ENCODE data around the gene HES6. TPM values are rescaled to one million over a fixed set of nuclear protein-coding genes. Genes with fewer than 3 reads are reported as not detected.

Gene HES6
- total and polyA plus RNA-seq, 2 experiments from 2014 or later: 17.8 to 23.0 TPM

DNA sequence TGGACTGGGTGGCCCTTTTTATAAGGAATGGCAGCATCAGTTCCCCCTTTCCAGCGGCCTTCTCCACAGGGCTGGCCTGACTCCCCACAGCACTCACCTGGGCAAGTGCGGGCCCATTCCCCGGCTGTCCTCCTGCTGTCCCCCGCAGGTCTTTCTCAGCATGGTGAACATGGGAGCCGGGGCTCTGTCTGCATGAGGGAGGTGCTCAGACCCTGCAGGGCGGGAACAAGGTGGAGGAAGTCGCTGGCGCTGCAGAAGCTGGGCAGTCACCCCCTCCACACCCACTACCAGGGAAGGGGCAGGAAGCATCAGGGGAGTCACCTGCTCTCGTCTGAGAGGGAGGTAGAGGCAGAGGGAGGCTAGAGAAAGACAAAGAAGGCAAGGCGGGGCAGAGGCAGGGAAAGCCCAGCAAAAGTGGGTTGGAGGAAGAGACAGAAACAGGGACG is 12.2 kb downstream of the HES6 start:
- H3K79me2 ChIP-seq: no peaks in the 10 kb centered on the region
- TF ChIP-seq EZH2phosphoT487 (IDR thresholded peaks at IDR 0.05; ENCODE audit: low read depth, severe bottlenecking, unreplicated experiment) (no peak), EZH2 (IDR thresholded peaks at IDR 0.05; ENCODE audit: borderline replicate concordance) (no peak)
- TF ChIP-seq, protein P1, sequence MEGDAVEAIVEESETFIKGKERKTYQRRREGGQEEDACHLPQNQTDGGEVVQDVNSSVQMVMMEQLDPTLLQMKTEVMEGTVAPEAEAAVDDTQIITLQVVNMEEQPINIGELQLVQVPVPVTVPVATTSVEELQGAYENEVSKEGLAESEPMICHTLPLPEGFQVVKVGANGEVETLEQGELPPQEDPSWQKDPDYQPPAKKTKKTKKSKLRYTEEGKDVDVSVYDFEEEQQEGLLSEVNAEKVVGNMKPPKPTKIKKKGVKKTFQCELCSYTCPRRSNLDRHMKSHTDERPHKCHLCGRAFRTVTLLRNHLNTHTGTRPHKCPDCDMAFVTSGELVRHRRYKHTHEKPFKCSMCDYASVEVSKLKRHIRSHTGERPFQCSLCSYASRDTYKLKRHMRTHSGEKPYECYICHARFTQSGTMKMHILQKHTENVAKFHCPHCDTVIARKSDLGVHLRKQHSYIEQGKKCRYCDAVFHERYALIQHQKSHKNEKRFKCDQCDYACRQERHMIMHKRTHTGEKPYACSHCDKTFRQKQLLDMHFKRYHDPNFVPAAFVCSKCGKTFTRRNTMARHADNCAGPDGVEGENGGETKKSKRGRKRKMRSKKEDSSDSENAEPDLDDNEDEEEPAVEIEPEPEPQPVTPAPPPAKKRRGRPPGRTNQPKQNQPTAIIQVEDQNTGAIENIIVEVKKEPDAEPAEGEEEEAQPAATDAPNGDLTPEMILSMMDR (IDR thresholded peaks at IDR 0.05; ENCODE audit: poor library complexity): no peak
- H3K36me3 ChIP-seq (replicated peaks; ENCODE audit: insufficient read depth, low read depth): no peaks in the 10 kb centered on the region
- no peaks in the 10 kb centered on the region for H4K20me1 ChIP-seq (ENCODE audit: insufficient read depth, poor library complexity, severe bottlenecking)
- no peaks in the 10 kb centered on the region for H3K27me3 ChIP-seq
- H3K9me2 ChIP-seq (replicated peaks; ENCODE audit: insufficient read depth): no peaks in the 10 kb centered on the region
- H2AFZ ChIP-seq: no peak overlapping the region
- no peaks in the 10 kb centered on the region for H3K9me3 ChIP-seq (ENCODE audit: low read depth)
- DNase-seq (ENCODE audit: low spot score): no peak
- no peak overlapping the region for H3K4me3 ChIP-seq
- H3K4me2 ChIP-seq: no peak overlapping the region
- peaks cover 13% of the 10 kb centered on the region for H3K4me1 ChIP-seq (ENCODE audit: insufficient read depth)
- no peak overlapping the region for H3K27ac ChIP-seq
- 81% methylated on average over 11 of the region's 11 CpGs for WGBS (ENCODE audit: low lambda C conversion rate, missing lambda C conversion rate)

DNA sequence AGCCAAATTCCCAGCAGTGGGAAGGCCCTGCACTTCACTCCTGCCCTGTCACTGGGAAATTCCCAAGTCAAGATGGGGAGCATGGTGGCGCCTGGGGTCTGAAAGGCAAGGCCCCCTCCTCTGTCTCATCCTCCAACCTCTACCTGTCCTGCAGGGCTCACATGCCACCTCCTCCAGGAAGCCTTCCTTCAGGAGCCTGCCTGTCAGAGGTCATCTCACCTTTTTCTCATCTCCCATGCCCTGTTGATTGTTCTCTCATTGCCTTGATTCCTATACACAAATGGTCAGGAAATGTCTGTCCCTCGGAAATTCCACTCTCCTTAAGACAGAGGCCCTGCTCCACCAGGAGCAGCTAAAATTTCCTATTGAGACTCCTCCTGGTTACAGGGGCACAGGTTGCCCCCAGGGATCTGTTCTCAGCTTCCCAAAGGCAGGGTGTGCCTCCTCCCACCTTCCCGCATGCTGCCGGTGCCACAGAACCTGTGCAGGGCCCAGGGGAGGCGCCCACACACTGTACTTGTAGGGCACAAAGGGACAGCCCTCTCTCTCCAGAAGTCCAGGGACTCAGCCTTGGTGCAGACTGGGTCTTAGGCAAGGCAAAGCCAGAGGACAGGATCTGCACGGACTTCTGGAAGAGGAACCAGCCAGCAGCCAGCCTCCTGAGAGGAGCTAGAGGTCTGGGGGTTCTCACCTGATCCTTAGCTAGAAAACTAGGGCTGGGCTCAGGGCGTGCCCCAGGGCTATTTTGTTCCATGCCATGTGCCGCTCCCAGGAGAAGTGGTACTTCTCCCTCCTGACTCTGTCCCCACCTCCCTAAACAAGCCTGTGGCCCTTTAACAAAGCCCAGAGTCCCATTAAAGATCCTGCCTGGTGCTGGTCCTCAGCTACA is 12.9 kb downstream of the HES6 start:
- Histone ChIP-seq H3K4me2 (no peak overlapping the region), H3K4me3 (no peak overlapping the region), H3K4me1 (ENCODE audit: insufficient read depth) (peaks cover 13% of the 10 kb centered on the region), H4K20me1 (ENCODE audit: insufficient read depth, poor library complexity, severe bottlenecking) (no peaks in the 10 kb centered on the region), H3K79me2 (no peaks in the 10 kb centered on the region), H3K36me3 (replicated peaks; ENCODE audit: insufficient read depth, low read depth) (no peaks in the 10 kb centered on the region), H3K27me3 (no peaks in the 10 kb centered on the region), H3K9me2 (replicated peaks; ENCODE audit: insufficient read depth) (no peaks in the 10 kb centered on the region), H3K9me3 (ENCODE audit: low read depth) (no peaks in the 10 kb centered on the region), H2AFZ (no peak overlapping the region), H3K27ac (no peak overlapping the region)
- WGBS (ENCODE audit: low lambda C conversion rate, missing lambda C conversion rate): 82% methylated on average over 8 of the region's 8 CpGs
- TF ChIP-seq, protein P1 (IDR thresholded peaks at IDR 0.05; ENCODE audit: poor library complexity): no peak
- TF ChIP-seq EZH2 (IDR thresholded peaks at IDR 0.05; ENCODE audit: borderline replicate concordance): no peak
- DNase-seq (ENCODE audit: low spot score): no peak

DNA sequence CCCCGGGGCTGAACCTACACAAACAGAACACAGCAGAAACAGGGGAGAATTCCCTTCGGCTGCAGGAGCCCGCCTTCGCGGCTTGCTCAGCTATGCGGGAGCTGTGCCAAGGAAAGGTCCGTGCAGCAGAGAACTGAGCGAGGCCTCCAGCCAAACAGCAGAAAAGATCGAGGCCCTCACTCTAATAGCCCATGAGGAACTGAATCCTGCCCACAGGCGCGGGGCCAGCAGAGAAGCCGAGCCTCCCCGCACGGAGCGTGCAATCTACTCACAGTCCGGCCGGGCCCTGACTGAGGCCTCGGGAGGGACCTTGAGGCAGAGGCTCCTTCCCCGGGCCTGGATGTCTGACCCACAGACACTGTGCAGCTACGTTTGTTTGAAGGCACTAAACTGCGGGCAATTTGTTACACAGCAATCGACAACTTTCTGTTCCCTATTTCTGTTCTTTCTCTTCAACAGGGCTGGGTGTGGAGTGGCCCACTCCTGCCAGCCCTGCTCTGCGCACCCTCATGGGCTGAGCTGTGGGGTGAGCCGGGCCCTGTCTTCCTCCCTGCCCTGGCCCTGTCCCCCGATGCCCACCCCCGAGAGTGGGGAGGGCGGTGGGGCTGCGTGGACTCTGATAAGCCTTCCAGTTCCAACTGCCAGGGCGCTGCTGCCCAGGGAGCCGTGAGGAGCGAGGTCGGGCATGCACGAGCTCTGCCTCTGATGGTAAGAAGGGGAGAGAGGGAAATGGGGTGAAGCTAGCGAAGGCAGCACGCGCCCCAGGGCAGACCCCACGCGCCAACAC is 13.7 kb downstream of the HES6 start:
- no peak for DNase-seq (ENCODE audit: low spot score)
- H3K4me1 ChIP-seq (ENCODE audit: insufficient read depth): peaks cover 10% of the 10 kb centered on the region
- H3K9me2 ChIP-seq (replicated peaks; ENCODE audit: insufficient read depth): no peaks in the 10 kb centered on the region
- no peaks in the 10 kb centered on the region for H3K27me3 ChIP-seq
- whole genome bisulfite sequencing (ENCODE audit: low lambda C conversion rate, missing lambda C conversion rate): 88% methylated on average over 37 of the region's 38 CpGs
- H4K20me1 ChIP-seq (ENCODE audit: insufficient read depth, poor library complexity, severe bottlenecking): no peaks in the 10 kb centered on the region
- no peak overlapping the region for H3K4me2 ChIP-seq
- no peak overlapping the region for H3K27ac ChIP-seq
- H3K9me3 ChIP-seq (ENCODE audit: low read depth): no peaks in the 10 kb centered on the region
- TF ChIP-seq, protein P1 (IDR thresholded peaks at IDR 0.05; ENCODE audit: poor library complexity): no peak
- no peak for TF ChIP-seq EZH2phosphoT487 (IDR thresholded peaks at IDR 0.05; ENCODE audit: low read depth, severe bottlenecking, unreplicated experiment)
- TF ChIP-seq EZH2 (IDR thresholded peaks at IDR 0.05; ENCODE audit: borderline replicate concordance): no peak
- no peak overlapping the region for H2AFZ ChIP-seq
- no peaks in the 10 kb centered on the region for H3K79me2 ChIP-seq
- no peaks in the 10 kb centered on the region for H3K36me3 ChIP-seq (replicated peaks; ENCODE audit: insufficient read depth, low read depth)
- H3K4me3 ChIP-seq: no peak overlapping the region

Data from hepatocyte (in vitro differentiated cells).